ENCODE measurements around the gene LLPH.
"Not testable (repeated sequence)": the region's sequence is repeated elsewhere in the genome, so short reads cannot be mapped to it uniquely, and the experiment has no call there.

LLPH gene

GRCh38 chr12:66130267-66131066 lies at the start of gene LLPH:
TSS of gene LLPH (minus strand) at chr12:66130750. CDS start at chr12:66129106, 1,644 bp downstream.
- DNase-seq (ENCODE audit: low read depth): peak; percentile 82
- no peak for TF ChIP-seq CTCF (IDR thresholded peaks at IDR 0.05; ENCODE audit: control insufficient read depth, extremely low read depth, insufficient read depth)
- peak within 1 kb of the TSS; percentile 100 for H3K4me3 ChIP-seq (ENCODE audit: low read depth, low read length)

GRCh38 chr12:66176105-66176900 lies 45.8 kb upstream of the LLPH start:
- H3K4me3 ChIP-seq (ENCODE audit: low read depth, low read length): no peak overlapping the region
- DNase-seq (ENCODE audit: low read depth): no peak
- TF ChIP-seq CTCF (IDR thresholded peaks at IDR 0.05; ENCODE audit: control insufficient read depth, extremely low read depth, insufficient read depth): no peak

- not testable (repeated sequence) for DNase-seq (ENCODE audit: low read depth); H3K4me3 ChIP-seq (ENCODE audit: low read depth, low read length)
Measured at GRCh38 chr12:66174391-66175325, 44.1 kb upstream of the LLPH start.

GRCh38 chr12:66170606-66171005 lies 40.1 kb upstream of the LLPH start:
- DNase-seq (ENCODE audit: low read depth): no peak
- TF ChIP-seq CTCF (IDR thresholded peaks at IDR 0.05; ENCODE audit: control insufficient read depth, extremely low read depth, insufficient read depth): no peak
- peak overlapping the region; percentile 76 for H3K4me3 ChIP-seq (ENCODE audit: low read depth, low read length)

GRCh38 chr12:66169221-66170170 lies 38.9 kb upstream of the LLPH start, which contains the start of gene TMBIM4:
TSS of gene TMBIM4 (minus strand) at chr12:66169996. CDS start at chr12:66169951, 45 bp downstream.
- TF ChIP-seq CTCF (IDR thresholded peaks at IDR 0.05; ENCODE audit: control insufficient read depth, extremely low read depth, insufficient read depth): peak; percentile 57
- DNase-seq (ENCODE audit: low read depth): peak; percentile 61

GRCh38 chr12:66168410-66168809 lies 37.9 kb upstream of the LLPH start:
- peak overlapping the region; percentile 76 for H3K4me3 ChIP-seq (ENCODE audit: low read depth, low read length)
- no peak for DNase-seq (ENCODE audit: low read depth)
- no peak for TF ChIP-seq CTCF (IDR thresholded peaks at IDR 0.05; ENCODE audit: control insufficient read depth, extremely low read depth, insufficient read depth)

More at GRCh38 chr12:66169221-66170170, 38.9 kb upstream of the LLPH start, which contains the start of gene TMBIM4:
- H3K4me3 ChIP-seq (ENCODE audit: low read depth, low read length): peak within 1 kb of the TSS; percentile 76
